Measurements from ENCODE around the gene MPND. TPM values are rescaled to one million over a fixed set of nuclear protein-coding genes. Genes with fewer than 3 reads are reported as not detected.

MPND gene
- polyA plus RNA-seq, 1 experiment, result 5.3 TPM

DNA sequence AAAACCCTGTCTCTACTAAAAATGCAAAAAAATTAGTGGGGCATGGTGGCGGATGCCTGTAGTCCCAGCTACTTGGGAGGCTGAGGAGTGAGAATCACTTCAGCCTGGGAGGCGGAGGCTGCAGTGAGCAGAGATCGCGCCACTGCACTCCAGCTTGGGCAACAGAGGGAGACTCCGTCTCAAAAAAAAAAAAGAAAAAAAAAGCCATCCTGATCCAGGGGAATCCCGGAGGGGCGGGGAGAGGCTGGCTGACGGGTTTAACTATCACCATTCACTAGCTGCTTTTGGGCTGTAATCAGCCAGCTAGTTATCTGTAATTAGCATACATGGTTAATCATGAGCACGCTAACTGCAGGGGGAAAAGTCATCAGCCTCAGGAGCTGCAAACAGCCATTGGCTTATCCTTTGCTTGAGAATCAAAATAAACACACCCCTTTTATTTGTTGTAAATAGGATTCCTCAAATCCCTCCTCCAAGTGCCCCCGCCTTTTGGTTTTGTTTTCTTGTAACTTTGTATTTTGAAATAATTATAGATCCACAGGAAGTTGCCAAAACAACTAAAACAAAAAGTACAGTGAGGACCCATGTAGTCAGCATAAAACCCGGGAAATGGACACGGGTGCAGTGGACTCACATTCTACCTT lies 29.4 kb upstream of the MPND start:
- H3K36me3 ChIP-seq (ENCODE audit: control insufficient read depth, insufficient read depth, low read length), result peaks cover 5% of the 10 kb centered on the region
- ChIA-PET POLR2A (no interaction called here), CTCF (interaction anchor here (0.6 kb wide), 1 partner anchor 211 kb away, joined by 3 read pairs; no protein-coding TSS in a partner anchor)
- H3K27me3 ChIP-seq (ENCODE audit: control insufficient read depth, insufficient read depth, low read length), result no peaks in the 10 kb centered on the region
- H3K4me3 ChIP-seq (ENCODE audit: low read depth, low read length), result no peak overlapping the region
- no peak for DNase-seq (ENCODE audit: low read depth)
- TF ChIP-seq, protein P1, sequence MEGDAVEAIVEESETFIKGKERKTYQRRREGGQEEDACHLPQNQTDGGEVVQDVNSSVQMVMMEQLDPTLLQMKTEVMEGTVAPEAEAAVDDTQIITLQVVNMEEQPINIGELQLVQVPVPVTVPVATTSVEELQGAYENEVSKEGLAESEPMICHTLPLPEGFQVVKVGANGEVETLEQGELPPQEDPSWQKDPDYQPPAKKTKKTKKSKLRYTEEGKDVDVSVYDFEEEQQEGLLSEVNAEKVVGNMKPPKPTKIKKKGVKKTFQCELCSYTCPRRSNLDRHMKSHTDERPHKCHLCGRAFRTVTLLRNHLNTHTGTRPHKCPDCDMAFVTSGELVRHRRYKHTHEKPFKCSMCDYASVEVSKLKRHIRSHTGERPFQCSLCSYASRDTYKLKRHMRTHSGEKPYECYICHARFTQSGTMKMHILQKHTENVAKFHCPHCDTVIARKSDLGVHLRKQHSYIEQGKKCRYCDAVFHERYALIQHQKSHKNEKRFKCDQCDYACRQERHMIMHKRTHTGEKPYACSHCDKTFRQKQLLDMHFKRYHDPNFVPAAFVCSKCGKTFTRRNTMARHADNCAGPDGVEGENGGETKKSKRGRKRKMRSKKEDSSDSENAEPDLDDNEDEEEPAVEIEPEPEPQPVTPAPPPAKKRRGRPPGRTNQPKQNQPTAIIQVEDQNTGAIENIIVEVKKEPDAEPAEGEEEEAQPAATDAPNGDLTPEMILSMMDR (IDR thresholded peaks at IDR 0.05; ENCODE audit: insufficient read depth, low read depth, low read length), result no peak

- Histone ChIP-seq H3K36me3 (ENCODE audit: control insufficient read depth, insufficient read depth, low read length) (peaks cover 4% of the 10 kb centered on the region), H3K4me3 (ENCODE audit: low read depth, low read length) (no peak overlapping the region), H3K27me3 (ENCODE audit: control insufficient read depth, insufficient read depth, low read length) (no peaks in the 10 kb centered on the region)
- no peak for DNase-seq (ENCODE audit: low read depth)
- CTCF ChIA-PET, result no interaction called here
- TF ChIP-seq, protein P1 (IDR thresholded peaks at IDR 0.05; ENCODE audit: insufficient read depth, low read depth, low read length), result no peak
- POLR2A ChIA-PET, result no interaction called here
Observed at GRCh38 chr19:4316956-4317355, 26.4 kb upstream of the MPND start.

DNA sequence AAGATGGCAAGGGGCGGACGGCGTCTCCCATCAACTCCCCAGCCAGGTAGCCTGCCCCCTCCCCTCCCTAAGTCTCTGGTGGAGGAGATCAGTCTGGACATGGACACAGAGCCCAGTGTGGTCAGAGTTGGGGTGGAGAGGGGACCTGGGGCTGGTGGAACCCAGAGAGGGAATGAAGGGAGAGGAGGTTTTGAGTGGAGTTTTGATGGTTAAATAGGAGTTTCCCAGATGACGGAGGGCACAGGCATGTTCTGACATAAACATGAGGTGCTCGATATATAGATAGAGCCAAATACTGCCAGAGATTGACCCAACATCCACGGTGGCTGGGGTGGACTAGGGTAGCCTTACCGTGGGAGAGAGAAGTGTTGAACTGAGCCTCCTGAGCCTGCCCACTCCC lies 24.9 kb upstream of the MPND start:
- H3K27me3 ChIP-seq (ENCODE audit: control insufficient read depth, insufficient read depth, low read length), result no peaks in the 10 kb centered on the region
- ChIA-PET CTCF (interaction anchor here (0.5 kb wide), 1 partner anchor 35 kb away, joined by 3 read pairs; no protein-coding TSS in a partner anchor), POLR2A (no interaction called here)
- TF ChIP-seq, protein P1 (IDR thresholded peaks at IDR 0.05; ENCODE audit: insufficient read depth, low read depth, low read length), result no peak
- no peak for DNase-seq (ENCODE audit: low read depth)
- peaks cover 3% of the 10 kb centered on the region for H3K36me3 ChIP-seq (ENCODE audit: control insufficient read depth, insufficient read depth, low read length)
- H3K4me3 ChIP-seq (ENCODE audit: low read depth, low read length), result no peak overlapping the region

DNA sequence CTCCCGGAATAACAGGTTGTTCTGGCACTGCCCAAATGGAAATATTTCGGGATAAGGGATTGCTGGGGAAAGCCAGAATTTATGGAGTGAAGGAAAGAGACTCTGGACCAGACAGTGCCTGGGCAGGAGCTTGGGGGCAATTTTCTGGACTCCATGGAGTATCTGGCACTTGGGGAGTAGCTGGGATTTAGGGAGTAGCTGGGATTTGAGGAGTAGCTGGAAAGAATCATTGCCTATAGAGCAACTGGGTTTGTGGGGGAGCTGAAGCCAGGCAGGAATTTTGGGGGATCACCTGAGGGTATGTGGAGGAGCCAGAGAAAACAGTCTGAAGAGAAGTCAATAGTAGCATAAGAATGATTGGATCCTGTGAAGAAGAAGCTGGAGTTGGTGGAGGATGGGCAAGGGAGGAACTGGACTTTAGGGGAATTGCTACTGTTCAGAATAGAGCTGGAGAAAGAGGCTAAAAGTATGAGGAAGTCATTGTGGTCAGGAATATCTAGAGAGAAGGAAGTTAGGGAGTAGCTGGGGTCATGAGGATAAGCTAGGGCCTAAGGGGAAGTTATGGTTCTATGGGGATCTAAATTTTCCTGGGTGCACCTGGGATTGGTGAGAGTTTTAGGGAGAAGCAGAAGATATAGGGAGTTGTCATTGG lies 24.2 kb upstream of the MPND start:
- TF ChIP-seq, protein P1 (IDR thresholded peaks at IDR 0.05; ENCODE audit: insufficient read depth, low read depth, low read length), result no peak
- Histone ChIP-seq H3K36me3 (ENCODE audit: control insufficient read depth, insufficient read depth, low read length) (peaks cover 3% of the 10 kb centered on the region), H3K4me3 (ENCODE audit: low read depth, low read length) (no peak overlapping the region), H3K27me3 (ENCODE audit: control insufficient read depth, insufficient read depth, low read length) (no peaks in the 10 kb centered on the region)
- CTCF ChIA-PET, result interaction anchor here (0.5 to 1.5 kb wide), 3 partner anchors 12 to 81 kb away, joined by 3 to 5 read pairs (median 3); partner anchors contain the start of gene SH3GL1
- no peak for DNase-seq (ENCODE audit: low read depth)
- POLR2A ChIA-PET, result no interaction called here

DNA sequence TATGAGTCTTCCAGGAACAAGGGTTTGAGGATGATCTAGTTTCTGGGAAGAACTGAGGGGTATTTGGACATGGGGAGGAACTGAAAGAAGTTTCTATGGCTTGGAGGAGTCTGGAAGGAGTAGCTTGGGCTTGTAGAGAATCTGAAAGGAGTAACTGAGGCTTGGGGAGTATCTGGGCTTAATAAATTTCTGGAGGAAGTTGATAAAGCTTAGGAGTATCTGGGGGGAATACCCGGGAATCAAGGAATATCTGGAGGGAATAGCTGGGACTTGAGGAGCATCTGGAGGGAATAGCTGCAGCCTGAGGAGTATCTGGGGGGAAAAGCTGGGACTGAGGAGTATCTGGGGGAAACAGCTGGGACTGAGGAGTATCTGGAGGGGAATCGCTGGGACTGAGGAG lies 22.9 kb upstream of the MPND start:
- CTCF ChIA-PET, result interaction anchor here (0.5 to 1.5 kb wide), 3 partner anchors 11 to 80 kb away, joined by 3 to 5 read pairs (median 5); partner anchors contain the start of gene SH3GL1
- POLR2A ChIA-PET, result interaction anchor here (0.9 kb wide), 1 partner anchor 16 kb away, joined by 3 read pairs; the partner anchor contains the start of gene FSD1
- Histone ChIP-seq H3K36me3 (ENCODE audit: control insufficient read depth, insufficient read depth, low read length) (peaks cover 3% of the 10 kb centered on the region), H3K27me3 (ENCODE audit: control insufficient read depth, insufficient read depth, low read length) (no peaks in the 10 kb centered on the region), H3K4me3 (ENCODE audit: low read depth, low read length) (no peak overlapping the region)
- no peak for DNase-seq (ENCODE audit: low read depth)
- TF ChIP-seq, protein P1 (IDR thresholded peaks at IDR 0.05; ENCODE audit: insufficient read depth, low read depth, low read length), result no peak
